IMR-90 (cell line): ENCODE data around the gene COL18A1. TPM values are rescaled to one million over a fixed set of nuclear protein-coding genes. Genes with fewer than 3 reads are reported as not detected.

ENCODE experiments used
- ATAC-seq: fragments of 200-7000 bp; cut with Tn5 transposase; 2 replicates; pipeline ENCODE4 v1.9.1; 2020; ENCODE audit warnings: low read depth, mild to moderate bottlenecking, moderate library complexity
- BruUV-seq: library from RNA; stranded (reverse); fragments of 400-500 nt; replicated peaks from 2 replicates; lab custom pipeline; 2021; lab: Mats Ljungman, UMichigan
- CTCF ChIA-PET: fragments of 300-600 bp; formaldehyde crosslinking; extraction: SDS; loops from one replicate; lab custom pipeline; 2021; ENCODE audit warnings: antibody characterized with exemption; lab: Yijun Ruan, JAX
- POLR2A ChIA-PET: fragments of 300-600 bp; sonication (Branson Sonifier 250); formaldehyde crosslinking; loops from one replicate; lab custom pipeline; 2022; ENCODE audit warnings: antibody characterized with exemption; ENCODE audit not compliant: unreplicated experiment; lab: Charles Lee
- DNase-seq: peaks from one replicate; pipeline ENCODE4 v3.0.0; 2013
- H2AFZ ChIP-seq: replicated peaks from 2 replicates; pipeline ENCODE3; 2013; ENCODE audit warnings: low read length, mild to moderate bottlenecking; ENCODE audit not compliant: poor library complexity
- H2AK5ac ChIP-seq: 2 replicates; pipeline ENCODE4 v1.6.1; 2013; ENCODE audit warnings: low read depth, low read length, inconsistent platforms
- H2AK9ac ChIP-seq: replicated peaks from 2 replicates; pipeline ENCODE3; 2013; ENCODE audit warnings: mild to moderate bottlenecking, low read depth, low read length, moderate library complexity; ENCODE audit not compliant: poor library complexity
- H2BK120ac ChIP-seq: 2 replicates; pipeline ENCODE4 v1.6.1; 2013; ENCODE audit warnings: low read depth, low read length, inconsistent platforms
- H2BK15ac ChIP-seq: 3 replicates; pipeline ENCODE4 v1.6.1; 2013; ENCODE audit warnings: low read depth, low read length, inconsistent platforms
- H2BK20ac ChIP-seq: 2 replicates; pipeline ENCODE4 v1.6.1; 2013; ENCODE audit warnings: low read depth, mild to moderate bottlenecking, inconsistent platforms, low read length, moderate library complexity
- H2BK5ac ChIP-seq: 2 replicates; pipeline ENCODE4 v1.6.1; 2013; ENCODE audit warnings: mild to moderate bottlenecking, low read depth, low read length, inconsistent platforms; ENCODE audit not compliant: poor library complexity, severe bottlenecking
- H3K14ac ChIP-seq: replicated peaks from 2 replicates; pipeline ENCODE4 v1.6.1; 2013; ENCODE audit warnings: low read depth, low read length, inconsistent platforms
- H3K18ac ChIP-seq: 2 replicates; pipeline ENCODE4 v1.6.1; 2013; ENCODE audit warnings: low read depth, low read length, control low read depth
- H3K23ac ChIP-seq: 2 replicates; pipeline ENCODE4 v1.6.1; 2013; ENCODE audit warnings: low read depth, low read length, inconsistent platforms
- H3K27ac ChIP-seq: 2 replicates; pipeline ENCODE4 v1.5.1; 2013; ENCODE audit warnings: mild to moderate bottlenecking, control low read depth, low read length; ENCODE audit not compliant: insufficient read depth
- H3K27me3 ChIP-seq: 2 replicates; pipeline ENCODE4 v1.6.1; 2013; ENCODE audit warnings: low read length; ENCODE audit not compliant: control insufficient read depth, insufficient read depth
- H3K36me3 ChIP-seq: 2 replicates; pipeline ENCODE4 v1.6.1; 2013; ENCODE audit warnings: low read length, mixed read lengths; ENCODE audit not compliant: control insufficient read depth, insufficient read depth
- H3K4ac ChIP-seq: 2 replicates; pipeline ENCODE4 v1.6.1; 2013; ENCODE audit warnings: low read depth, low read length, inconsistent platforms
- H3K4me1 ChIP-seq: 2 replicates; pipeline ENCODE4 v1.6.1; 2013; ENCODE audit warnings: low read length, mixed read lengths; ENCODE audit not compliant: control insufficient read depth, insufficient read depth
- H3K4me2 ChIP-seq: 2 replicates; pipeline ENCODE4 v1.6.1; 2013; ENCODE audit warnings: low read depth, mild to moderate bottlenecking, control low read depth, low read length, moderate library complexity
- H3K4me3 ChIP-seq: 2 replicates; pipeline ENCODE4 v1.5.1; 2013; ENCODE audit warnings: low read depth, mild to moderate bottlenecking, control low read depth, low read length, moderate library complexity; ENCODE audit not compliant: insufficient read depth
- H3K56ac ChIP-seq: 2 replicates; pipeline ENCODE4 v1.6.1; 2013; ENCODE audit warnings: low read length, inconsistent platforms; ENCODE audit not compliant: insufficient read depth; ENCODE audit errors: extremely low read depth
- H3K79me1 ChIP-seq, 2 experiments: 2 replicates each; pipeline ENCODE4 v1.6.1; 2013; ENCODE audit warnings: low read length in 2 of 2, inconsistent platforms in 1 of 2, low read depth in 1 of 2
- H3K9ac ChIP-seq: 2 replicates; pipeline ENCODE4 v1.6.1; 2013; ENCODE audit warnings: low read depth, low read length, control low read depth
- H3K9me1 ChIP-seq: 2 replicates; pipeline ENCODE4 v1.6.1; 2013; ENCODE audit warnings: low read length, inconsistent platforms; ENCODE audit not compliant: insufficient read depth
- H3K9me3 ChIP-seq: 2 replicates; pipeline ENCODE4 v1.6.1; 2013; ENCODE audit warnings: low read length; ENCODE audit not compliant: control insufficient read depth, insufficient read depth
- H4K20me1 ChIP-seq: 2 replicates; pipeline ENCODE4 v1.6.1; 2013; ENCODE audit warnings: low read length, inconsistent platforms; ENCODE audit not compliant: insufficient read depth
- H4K5ac ChIP-seq: 2 replicates; pipeline ENCODE4 v1.6.1; 2013; ENCODE audit warnings: mild to moderate bottlenecking, low read depth, low read length, control low read depth
- H4K8ac ChIP-seq, 2 experiments: 2 replicates each; pipeline ENCODE4 v1.6.1; 2013; ENCODE audit warnings: low read depth in 2 of 2, low read length in 2 of 2, control low read depth in 1 of 2, inconsistent platforms in 1 of 2
- H4K91ac ChIP-seq: 2 replicates; pipeline ENCODE4 v1.6.1; 2013; ENCODE audit warnings: low read depth, low read length, inconsistent platforms; ENCODE audit not compliant: insufficient read depth
- CHD1 ChIP-seq: IDR thresholded peaks from 2 replicates; pipeline ENCODE4 v1.6.1; 2012; ENCODE audit warnings: low read depth, low read length, improper control_type of control experiment
- FOS ChIP-seq: fragments of 150-350 bp; IDR thresholded peaks from 2 replicates; pipeline ENCODE4 v1.6.1; 2016; ENCODE audit warnings: low read depth, low read length
- MAFK ChIP-seq: IDR thresholded peaks from 2 replicates; pipeline ENCODE4 v1.6.1; 2012; ENCODE audit warnings: low read depth, low read length, improper control_type of control experiment
- MAZ ChIP-seq: IDR thresholded peaks from 2 replicates; pipeline ENCODE4 v1.6.1; 2012; ENCODE audit warnings: low read depth, mild to moderate bottlenecking, low read length, improper control_type of control experiment, moderate library complexity, borderline replicate concordance
- MXI1 ChIP-seq: IDR thresholded peaks from 2 replicates; pipeline ENCODE4 v1.6.1; 2012; ENCODE audit warnings: low read depth, mild to moderate bottlenecking, low read length, moderate library complexity, borderline replicate concordance
- NFE2L2 ChIP-seq: fragments of 150-350 bp; IDR thresholded peaks from 2 replicates; pipeline ENCODE4 v1.6.1; 2016; ENCODE audit warnings: low read depth, mild to moderate bottlenecking, low read length
- POLR2A ChIP-seq: IDR thresholded peaks from 2 replicates; pipeline ENCODE4 v1.6.1; 2012; ENCODE audit warnings: mild to moderate bottlenecking, low read depth, low read length
- RFX5 ChIP-seq: IDR thresholded peaks from 2 replicates; pipeline ENCODE4 v1.8.0; 2012; ENCODE audit warnings: low read depth, mild to moderate bottlenecking, low read length, moderate library complexity
- SMC3 ChIP-seq: fragments of 150-350 bp; IDR thresholded peaks from 2 replicates; pipeline ENCODE4 v1.6.1; 2016; ENCODE audit warnings: low read depth, mild to moderate bottlenecking, antibody characterized with exemption, low read length, moderate library complexity
- WGBS, 2 experiments: methylation state at CpG; one replicate each; pipeline versions ENCODE4 v1.1.5 to v1.1.7; 2013; ENCODE audit warnings: missing lambda C conversion rate in 2 of 2; ENCODE audit not compliant: insufficient read length in 1 of 2; ENCODE audit errors: extremely low coverage in 2 of 2; 5-methylcytosine and 5-hydroxymethylcytosine counted together
- dilution Hi-C: fragments of 300-500 bp; cut with HindIII; formaldehyde crosslinking; loops from one replicate; pipeline ENCODE4 v1.14.3; 2018; ENCODE audit warnings: low sequenced_read_pairs; ENCODE audit not compliant: unreplicated experiment
- in situ Hi-C: fragments of 300-500 bp; cut with MboI; formaldehyde crosslinking; loops from 3 replicates; pipeline ENCODE4 v1.14.3; 2019; ENCODE audit warnings: low sequenced_read_pairs, inconsistent platforms, mixed read lengths
- intact Hi-C: fragments of 100-400 bp; cut with micrococcal nuclease; formaldehyde crosslinking; loops from 2 replicates; pipeline ENCODE4 v1.10.0; 2022
- polyA plus RNA-seq, 3 experiments: library from polyadenylated mRNA; depleted of rRNA; stranded (reverse); fragments of >200 nt; gene quantifications; 2 replicates each; pipeline ENCODE4 v1.2.3, GENCODE V29; 2012; ENCODE audit warnings: low replicate concordance in 1 of 3
- total RNA-seq: library from RNA; depleted of rRNA; stranded (reverse); fragments of >200 nt; gene quantifications from 2 replicates; pipeline ENCODE4 v1.2.3, GENCODE V29; 2012
- TF ChIP-seq, protein P1 (sequence below): fragments of 150-350 bp; IDR thresholded peaks from 2 replicates; pipeline ENCODE4 v1.6.1; 2017; ENCODE audit warnings: mild to moderate bottlenecking, antibody characterized with exemption, low read length, low read depth
- TF ChIP-seq, protein P2 (sequence below): fragments of 150-350 bp; IDR thresholded peaks from 2 replicates; pipeline ENCODE4 v1.6.1; 2016; ENCODE audit warnings: low read depth, mild to moderate bottlenecking, low read length, moderate library complexity, borderline replicate concordance
- TF ChIP-seq, protein P3 (sequence below): conservative IDR thresholded peaks from 2 replicates; pipeline ENCODE4 v1.5.1; 2012; ENCODE audit warnings: mild to moderate bottlenecking, low read depth, low read length, improper control_type of control experiment

The COL18A1 gene
- total and polyA plus RNA-seq, 2 of the 4 experiments (the other 2 are of a cell fraction), result 4.3 to 46.7 TPM

DNA sequence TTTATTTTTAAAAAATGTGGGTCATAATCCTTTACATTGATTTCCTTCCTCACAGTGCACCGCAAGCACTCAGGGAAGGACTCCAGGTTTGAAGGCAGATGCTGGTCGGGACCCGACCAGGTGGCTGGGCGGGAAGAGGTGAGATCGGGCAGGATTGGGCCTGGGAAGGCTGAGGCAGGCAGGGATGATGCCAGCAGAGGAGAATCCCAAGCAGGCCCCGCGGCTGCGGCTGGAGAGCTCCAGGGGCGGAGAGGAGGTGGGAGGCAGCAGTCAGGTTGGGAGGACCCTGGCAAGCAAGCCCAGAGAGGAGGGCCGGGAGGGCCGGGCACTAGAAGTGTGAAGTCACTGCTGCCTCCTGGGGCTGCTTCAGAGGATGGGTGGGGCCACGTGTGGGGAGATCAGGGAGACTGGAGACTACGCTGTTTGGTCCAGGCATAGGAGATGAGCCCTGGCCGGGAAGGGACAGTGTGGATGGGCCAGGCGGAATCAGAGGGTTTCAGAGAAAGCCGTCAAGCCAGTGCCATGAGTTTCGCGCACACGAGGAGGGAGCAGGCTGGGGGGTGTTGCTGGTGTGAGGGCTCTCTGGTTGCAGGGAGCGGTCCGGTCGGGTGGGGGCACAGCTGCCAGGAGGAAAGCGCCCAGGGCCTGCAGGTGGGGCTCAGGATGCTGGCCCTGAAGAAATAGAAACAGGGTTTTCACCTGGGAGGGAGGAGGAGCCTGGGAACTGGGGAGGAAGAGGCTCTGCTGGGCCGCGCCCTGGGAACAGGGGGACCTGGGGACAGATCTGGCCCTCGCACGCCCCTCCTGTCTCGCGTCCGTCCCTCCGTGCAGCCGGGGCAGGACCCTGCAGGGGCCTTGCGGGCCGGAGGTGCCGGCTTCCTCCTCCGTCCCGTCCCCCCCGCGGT is 888 bp upstream of the COL18A1 start:
- peak overlapping the region; percentile 94 for H2AFZ ChIP-seq
- ChIA-PET POLR2A (no interaction called here), CTCF (no interaction called here)
- H3K9ac ChIP-seq, result peak overlapping the region; percentile 73
- no peak overlapping the region for H3K18ac ChIP-seq
- H2AK5ac ChIP-seq, result peak overlapping the region; percentile 82
- peak overlapping the region; percentile 63 for H3K4ac ChIP-seq
- in situ Hi-C loops (no loop called here), dilution Hi-C loops (no loop called here), intact Hi-C loops (no loop called here)
- no peak overlapping the region; the same call in 2 of the 3 replicates for H2BK15ac ChIP-seq
- H4K8ac ChIP-seq, result peak overlapping the region; percentile 41 to 78; a peak in 1 of 4 replicates
- H3K4me2 ChIP-seq, result peak overlapping the region; percentile 73
- H3K27ac ChIP-seq, result no peak overlapping the region; the same call in 1 of the 2 replicates
- H3K9me1 ChIP-seq, result peaks cover 11% of the 10 kb centered on the region
- ATAC-seq, result no peak
- peaks cover 17% of the 10 kb centered on the region for H3K4me1 ChIP-seq
- DNase-seq, result peak; percentile 31
- peak overlapping the region; percentile 50 for H3K4me3 ChIP-seq
- H2BK5ac ChIP-seq, result no peak overlapping the region
- peak overlapping the region; percentile 63; the same call in 1 of the 2 replicates for H3K14ac ChIP-seq
- H4K91ac ChIP-seq, result no peak overlapping the region; the same call in 1 of the 2 replicates
- 0 out of 2 replicates have a peak overlapping the region, but pooled peaks have one; percentile 4 for H3K56ac ChIP-seq
- H3K79me1 ChIP-seq, result peaks cover 16 to 30% of the 10 kb centered on the region in 2 experiments
- 44% methylated on average over 17 of the region's 39 CpGs; no CpG with 5 or more reads in 1 of the 2 experiments for WGBS, 2 experiments
- peak overlapping the region; percentile 11; the same call in 1 of the 2 replicates for H3K23ac ChIP-seq
- peaks cover 2% of the 10 kb centered on the region for H3K36me3 ChIP-seq
- H3K9me3 ChIP-seq, result peaks cover 7% of the 10 kb centered on the region
- peak overlapping the region; percentile 25; the same call in 1 of the 2 replicates for H2BK20ac ChIP-seq
- peaks cover 30% of the 10 kb centered on the region for H4K20me1 ChIP-seq
- no TSS peak for BruUV-seq
- peak overlapping the region; percentile 95 for H2AK9ac ChIP-seq
- peak overlapping the region; percentile 33; the same call in 1 of the 2 replicates for H4K5ac ChIP-seq
- TF ChIP-seq MAZ (no peak), POLR2A (no peak), RFX5 (no peak), MAFK (no peak), NFE2L2 (no peak), FOS (no peak), CHD1 (no peak), SMC3 (no peak), MXI1 (no peak)
- TF ChIP-seq, protein P1, sequence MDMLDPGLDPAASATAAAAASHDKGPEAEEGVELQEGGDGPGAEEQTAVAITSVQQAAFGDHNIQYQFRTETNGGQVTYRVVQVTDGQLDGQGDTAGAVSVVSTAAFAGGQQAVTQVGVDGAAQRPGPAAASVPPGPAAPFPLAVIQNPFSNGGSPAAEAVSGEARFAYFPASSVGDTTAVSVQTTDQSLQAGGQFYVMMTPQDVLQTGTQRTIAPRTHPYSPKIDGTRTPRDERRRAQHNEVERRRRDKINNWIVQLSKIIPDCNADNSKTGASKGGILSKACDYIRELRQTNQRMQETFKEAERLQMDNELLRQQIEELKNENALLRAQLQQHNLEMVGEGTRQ, result no peak
- TF ChIP-seq, protein P2, sequence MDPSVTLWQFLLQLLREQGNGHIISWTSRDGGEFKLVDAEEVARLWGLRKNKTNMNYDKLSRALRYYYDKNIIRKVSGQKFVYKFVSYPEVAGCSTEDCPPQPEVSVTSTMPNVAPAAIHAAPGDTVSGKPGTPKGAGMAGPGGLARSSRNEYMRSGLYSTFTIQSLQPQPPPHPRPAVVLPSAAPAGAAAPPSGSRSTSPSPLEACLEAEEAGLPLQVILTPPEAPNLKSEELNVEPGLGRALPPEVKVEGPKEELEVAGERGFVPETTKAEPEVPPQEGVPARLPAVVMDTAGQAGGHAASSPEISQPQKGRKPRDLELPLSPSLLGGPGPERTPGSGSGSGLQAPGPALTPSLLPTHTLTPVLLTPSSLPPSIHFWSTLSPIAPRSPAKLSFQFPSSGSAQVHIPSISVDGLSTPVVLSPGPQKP, result no peak
- TF ChIP-seq, protein P3, sequence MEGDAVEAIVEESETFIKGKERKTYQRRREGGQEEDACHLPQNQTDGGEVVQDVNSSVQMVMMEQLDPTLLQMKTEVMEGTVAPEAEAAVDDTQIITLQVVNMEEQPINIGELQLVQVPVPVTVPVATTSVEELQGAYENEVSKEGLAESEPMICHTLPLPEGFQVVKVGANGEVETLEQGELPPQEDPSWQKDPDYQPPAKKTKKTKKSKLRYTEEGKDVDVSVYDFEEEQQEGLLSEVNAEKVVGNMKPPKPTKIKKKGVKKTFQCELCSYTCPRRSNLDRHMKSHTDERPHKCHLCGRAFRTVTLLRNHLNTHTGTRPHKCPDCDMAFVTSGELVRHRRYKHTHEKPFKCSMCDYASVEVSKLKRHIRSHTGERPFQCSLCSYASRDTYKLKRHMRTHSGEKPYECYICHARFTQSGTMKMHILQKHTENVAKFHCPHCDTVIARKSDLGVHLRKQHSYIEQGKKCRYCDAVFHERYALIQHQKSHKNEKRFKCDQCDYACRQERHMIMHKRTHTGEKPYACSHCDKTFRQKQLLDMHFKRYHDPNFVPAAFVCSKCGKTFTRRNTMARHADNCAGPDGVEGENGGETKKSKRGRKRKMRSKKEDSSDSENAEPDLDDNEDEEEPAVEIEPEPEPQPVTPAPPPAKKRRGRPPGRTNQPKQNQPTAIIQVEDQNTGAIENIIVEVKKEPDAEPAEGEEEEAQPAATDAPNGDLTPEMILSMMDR, result no peak
- H2BK120ac ChIP-seq, result peak overlapping the region; percentile 40
- peaks cover 2% of the 10 kb centered on the region for H3K27me3 ChIP-seq
